Mucosa of rectum (tissue), 2 donors: ENCODE data around the gene HS3ST1.

Source experiments
- H3K27ac ChIP-seq, 2 donors: one replicate each; pipeline ENCODE4 v1.7.0; 2013; ENCODE audit warnings: inconsistent platforms in 2 of 2, low read depth in 2 of 2, low read length in 2 of 2
- H3K27me3 ChIP-seq, 2 donors: one replicate each; pipeline ENCODE4 v1.7.0; 2013; ENCODE audit warnings: low read length in 2 of 2; ENCODE audit not compliant: control insufficient read depth in 2 of 2, insufficient read depth in 2 of 2
- H3K36me3 ChIP-seq, 2 donors: one replicate each; pipeline ENCODE4 v1.7.0; 2013; ENCODE audit warnings: low read length in 2 of 2; ENCODE audit not compliant: control insufficient read depth in 2 of 2, insufficient read depth in 2 of 2
- H3K4me1 ChIP-seq, 2 donors: one replicate each; pipeline ENCODE4 v1.7.0; 2013; ENCODE audit warnings: low read length in 2 of 2, mild to moderate bottlenecking in 1 of 2; ENCODE audit not compliant: control insufficient read depth in 2 of 2, insufficient read depth in 2 of 2
- H3K4me3 ChIP-seq, 2 donors: one replicate each; pipeline ENCODE4 v1.7.0; 2013; ENCODE audit warnings: low read length in 2 of 2
- H3K9ac ChIP-seq, 2 donors: one replicate each; pipeline ENCODE4 v1.7.0; 2013; ENCODE audit warnings: low read length in 2 of 2, low read depth in 1 of 2, mild to moderate bottlenecking in 1 of 2
- H3K9me3 ChIP-seq, 2 donors: one replicate each; pipeline ENCODE4 v1.7.0; 2013; ENCODE audit warnings: low read length in 2 of 2; ENCODE audit not compliant: control insufficient read depth in 2 of 2
- donor health status: healthy.
- donor health status: Normal muscosa, but diverticular disease.

HS3ST1 gene

DNA sequence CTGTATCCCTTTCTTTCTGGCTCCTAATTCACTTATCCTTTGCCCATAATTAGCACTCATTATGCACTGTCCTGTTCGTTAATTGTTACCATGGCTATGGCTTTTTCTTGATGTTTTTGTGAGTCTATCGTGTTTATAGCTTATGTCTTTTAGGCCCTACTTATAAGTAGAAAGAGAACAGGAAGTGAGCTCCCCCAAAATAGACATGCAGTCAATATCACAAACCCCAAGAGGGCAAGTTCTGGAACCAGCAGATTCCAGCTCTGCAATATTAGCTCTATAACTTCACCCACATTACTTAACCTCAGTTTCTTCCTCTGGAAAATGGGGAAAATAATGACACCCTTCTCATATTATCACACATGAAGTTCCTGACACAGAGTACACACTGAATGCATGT is 7.4 kb upstream of the HS3ST1 start:
- H3K36me3 ChIP-seq = peaks cover 0 to 2% of the 10 kb centered on the region in 2 donors
- no peaks in the 10 kb centered on the region for H3K9me3 ChIP-seq
- H3K9ac ChIP-seq = no peak overlapping the region
- H3K4me1 ChIP-seq = peaks cover 0 to 4% of the 10 kb centered on the region in 2 donors
- H3K27me3 ChIP-seq = no peaks in the 10 kb centered on the region
- H3K4me3 ChIP-seq = no peak overlapping the region
- H3K27ac ChIP-seq = no peak overlapping the region

DNA sequence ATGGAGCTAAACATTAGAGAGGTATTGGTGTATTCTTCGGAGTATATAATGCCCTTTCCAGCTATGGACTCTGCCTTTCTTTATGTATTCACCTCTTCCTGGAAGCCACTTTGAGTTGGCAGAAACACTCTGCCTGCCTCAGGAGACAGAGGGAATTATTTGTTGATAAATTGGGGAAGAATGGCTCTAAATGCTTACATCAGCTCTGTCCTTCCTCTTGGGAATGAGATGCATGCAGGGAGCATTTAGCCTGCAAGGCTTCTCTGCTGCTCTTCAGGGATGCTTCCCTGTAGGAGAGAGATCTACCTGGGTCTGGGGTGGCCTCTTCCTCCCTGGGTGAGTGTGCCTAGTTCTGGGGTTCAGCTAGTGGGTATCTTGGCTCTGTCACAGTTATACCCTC is 6.9 kb upstream of the HS3ST1 start:
- Histone ChIP-seq H3K27ac (no peak overlapping the region), H3K9ac (no peak overlapping the region), H3K36me3 (peaks cover 0 to 2% of the 10 kb centered on the region in 2 donors), H3K27me3 (no peaks in the 10 kb centered on the region), H3K4me1 (peaks cover 0 to 8% of the 10 kb centered on the region in 2 donors), H3K9me3 (no peaks in the 10 kb centered on the region), H3K4me3 (no peak overlapping the region)

DNA sequence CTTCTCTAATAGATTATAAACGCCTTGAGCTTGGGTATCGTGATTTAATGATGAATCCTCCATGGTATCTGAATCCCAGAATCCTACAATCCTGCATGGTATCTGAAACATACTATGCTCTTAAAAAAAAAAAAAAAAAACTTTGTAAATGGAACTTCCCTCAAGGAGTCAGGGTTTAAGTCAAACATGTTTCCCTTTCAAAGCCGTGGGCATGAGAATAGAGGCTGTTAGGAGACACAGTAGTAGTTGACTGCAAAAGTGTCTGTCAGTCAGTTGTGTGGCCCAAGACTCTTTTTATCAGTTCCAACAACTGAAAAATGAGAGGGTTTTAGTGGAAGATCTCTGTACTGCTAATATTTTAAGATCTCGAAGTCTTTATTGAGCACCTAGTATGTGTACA is 2.4 kb upstream of the HS3ST1 start:
- Histone ChIP-seq H3K4me1 (peaks cover 3 to 26% of the 10 kb centered on the region in 2 donors), H3K4me3 (no peak overlapping the region), H3K27me3 (no peaks in the 10 kb centered on the region), H3K9ac (no peak overlapping the region), H3K27ac (peak overlapping the region in 1 of 2 donors; percentile 40), H3K36me3 (peaks cover 0 to 2% of the 10 kb centered on the region in 2 donors), H3K9me3 (no peaks in the 10 kb centered on the region)

DNA sequence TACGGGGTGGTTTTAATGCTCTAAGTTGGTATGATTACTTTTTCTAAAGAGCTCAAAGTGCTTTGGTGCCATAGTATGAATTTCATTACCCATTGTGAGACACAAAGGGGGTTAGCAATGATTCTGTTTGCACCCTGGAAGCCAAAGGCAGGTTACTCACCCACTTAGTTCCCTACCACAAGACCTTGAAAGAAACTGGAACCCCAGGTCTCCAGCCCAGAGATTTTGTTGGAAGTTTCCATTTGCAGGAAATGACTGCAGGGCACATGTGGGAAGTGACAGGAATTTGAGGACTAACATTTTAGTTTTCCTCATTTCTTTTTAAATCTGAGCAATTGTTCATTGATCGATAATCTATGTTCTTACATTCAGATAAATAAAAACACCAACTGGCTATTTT is 1.8 kb upstream of the HS3ST1 start:
- Histone ChIP-seq H3K9me3 (no peaks in the 10 kb centered on the region), H3K27ac (peak overlapping the region; percentile 18 to 94), H3K4me3 (peak overlapping the region; percentile 8 to 96), H3K9ac (no peak overlapping the region), H3K36me3 (peaks cover 0 to 2% of the 10 kb centered on the region in 2 donors), H3K4me1 (peaks cover 3 to 26% of the 10 kb centered on the region in 2 donors), H3K27me3 (no peaks in the 10 kb centered on the region)

DNA sequence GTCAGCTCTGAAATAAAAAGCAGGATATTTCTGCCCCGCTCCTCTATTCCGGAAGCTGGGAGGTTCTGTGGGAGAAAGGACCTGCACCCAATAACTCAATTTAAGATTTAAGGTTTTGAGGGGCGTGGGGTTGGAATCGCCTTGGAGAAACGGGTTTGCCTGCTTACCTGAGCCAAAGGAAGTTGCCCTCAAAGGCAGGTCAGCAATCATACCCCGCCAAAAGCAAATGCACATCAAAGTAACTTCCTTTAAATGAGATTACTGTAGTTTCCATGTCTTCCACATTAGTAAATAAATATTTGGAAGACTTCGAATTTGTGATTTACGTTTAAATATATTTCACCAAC is 978 bp upstream of the HS3ST1 start:
- no peaks in the 10 kb centered on the region for H3K9me3 ChIP-seq
- peak overlapping the region; percentile 14 to 82 for H3K9ac ChIP-seq
- H3K4me3 ChIP-seq = peak overlapping the region; percentile 87 to 96
- peak overlapping the region; percentile 92 to 94 for H3K27ac ChIP-seq
- H3K36me3 ChIP-seq = peaks cover 0 to 2% of the 10 kb centered on the region in 2 donors
- peaks cover 3 to 26% of the 10 kb centered on the region in 2 donors for H3K4me1 ChIP-seq
- H3K27me3 ChIP-seq = no peaks in the 10 kb centered on the region

DNA sequence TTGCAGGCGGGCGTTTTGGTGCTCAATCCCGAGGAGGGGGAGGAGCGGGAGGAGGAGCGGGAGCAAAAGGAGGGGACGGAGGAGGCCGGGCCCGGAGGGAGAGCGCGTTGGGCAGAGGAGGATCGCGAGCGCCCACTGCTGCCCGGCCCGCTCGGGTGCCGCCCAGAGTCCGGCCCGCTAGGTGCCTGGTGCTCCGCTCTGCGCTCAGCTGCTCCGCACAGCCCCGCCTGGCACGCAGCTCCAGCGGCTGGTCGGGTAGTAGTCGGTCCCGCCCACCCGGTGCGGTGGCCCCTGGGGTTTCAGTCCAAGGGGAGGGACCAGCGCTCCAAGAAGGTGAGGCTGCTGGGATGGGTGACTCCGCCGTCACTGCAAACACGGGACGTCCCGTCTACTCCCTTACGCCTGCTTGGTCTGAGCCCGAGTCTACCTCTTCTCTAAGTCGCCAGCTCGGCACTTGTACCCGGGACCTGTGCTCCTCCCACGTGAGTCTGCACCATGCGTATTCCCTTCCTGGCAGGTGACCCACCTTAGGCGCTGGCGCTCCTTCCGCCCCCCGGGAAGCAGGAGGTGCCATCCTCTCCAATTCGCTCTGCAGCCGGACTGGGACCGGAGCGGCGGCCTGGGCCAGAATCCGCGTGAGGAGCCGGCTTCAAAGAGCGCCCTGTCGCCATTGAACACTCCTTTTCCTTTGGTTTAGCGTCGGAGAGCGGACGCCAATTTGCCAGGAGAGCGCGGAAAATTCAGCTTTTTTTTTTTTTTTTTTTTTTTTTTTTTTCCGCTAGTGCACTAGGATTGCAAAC is 405 bp upstream of the HS3ST1 start:
- Histone ChIP-seq H3K27me3 (no peaks in the 10 kb centered on the region), H3K9ac (peak overlapping the region; percentile 68 to 82), H3K4me1 (peaks cover 3 to 26% of the 10 kb centered on the region in 2 donors), H3K9me3 (no peaks in the 10 kb centered on the region), H3K27ac (peak overlapping the region; percentile 92 to 94), H3K36me3 (no peaks in the 10 kb centered on the region), H3K4me3 (peak overlapping the region; percentile 87 to 96)

DNA sequence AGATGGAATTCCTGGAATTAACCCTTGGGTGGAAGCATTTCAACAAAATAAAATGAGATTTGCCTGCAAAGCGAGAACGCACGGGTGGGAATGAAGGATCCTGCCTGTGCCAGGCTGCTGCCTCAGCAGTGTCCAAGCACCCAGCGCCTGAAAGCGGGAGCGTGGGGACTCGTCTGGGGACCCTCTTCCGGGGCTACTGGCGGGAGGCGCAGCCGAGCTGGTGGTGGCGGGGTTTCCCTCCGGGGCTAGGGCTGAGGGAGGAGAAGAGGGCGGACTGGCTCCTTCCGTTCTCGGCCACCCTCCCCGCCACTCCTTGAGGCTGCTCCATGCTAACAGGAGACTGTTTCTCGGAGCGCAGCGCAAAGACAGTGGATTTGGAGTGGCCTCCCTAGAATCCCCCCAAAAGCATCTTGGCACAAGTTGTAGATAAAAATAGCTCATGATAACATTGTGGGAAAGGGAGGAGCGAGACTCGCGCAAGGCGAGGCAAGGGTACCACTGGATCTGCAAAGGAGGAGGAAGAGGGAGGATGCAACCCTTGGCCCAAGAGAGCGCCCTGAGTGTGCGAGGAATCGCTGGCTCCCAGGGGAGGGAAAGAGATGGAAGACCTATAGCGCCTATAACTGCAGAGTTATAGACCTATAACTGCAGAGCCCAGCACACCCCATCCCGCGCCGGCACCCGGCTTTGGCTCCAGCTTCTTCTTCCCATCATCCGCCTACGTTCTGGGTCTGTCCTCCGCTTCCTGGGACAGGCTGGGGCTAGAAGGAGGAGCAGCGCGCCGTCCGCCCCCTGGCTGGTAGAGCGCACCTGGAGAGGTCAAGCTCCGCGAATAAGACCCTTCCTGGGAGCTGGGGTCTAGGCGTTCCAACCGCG is 1.3 kb downstream of the HS3ST1 start:
- Histone ChIP-seq H3K4me1 (peaks cover 3 to 21% of the 10 kb centered on the region in 2 donors), H3K9ac (no peak overlapping the region), H3K27ac (no peak overlapping the region), H3K4me3 (peak overlapping the region; percentile 87 to 96), H3K27me3 (no peaks in the 10 kb centered on the region), H3K9me3 (no peaks in the 10 kb centered on the region), H3K36me3 (no peaks in the 10 kb centered on the region)

DNA sequence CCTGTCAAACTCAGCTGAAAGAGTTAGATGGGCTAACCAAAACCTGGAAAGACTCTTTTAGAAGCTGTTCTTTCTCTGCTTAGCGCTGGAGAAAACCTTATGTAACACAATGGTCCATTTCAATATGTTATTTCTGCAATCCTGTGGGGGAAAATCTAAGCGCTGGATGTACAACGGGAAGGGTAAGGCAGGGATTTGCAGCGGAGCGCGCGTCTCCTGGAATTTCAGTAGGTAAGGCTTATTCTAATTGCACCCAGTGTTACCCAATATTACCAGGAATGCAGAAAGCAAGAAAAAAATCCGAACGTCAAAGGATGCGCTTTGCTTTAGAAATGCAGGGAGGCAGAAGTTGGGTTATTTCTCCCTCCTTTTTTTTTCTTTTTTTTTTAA is 2.0 kb downstream of the HS3ST1 start:
- Histone ChIP-seq H3K9me3 (no peaks in the 10 kb centered on the region), H3K27me3 (no peaks in the 10 kb centered on the region), H3K36me3 (no peaks in the 10 kb centered on the region), H3K4me1 (peaks cover 3 to 21% of the 10 kb centered on the region in 2 donors), H3K9ac (no peak overlapping the region), H3K4me3 (peak overlapping the region in 1 of 2 donors; percentile 9), H3K27ac (no peak overlapping the region)

DNA sequence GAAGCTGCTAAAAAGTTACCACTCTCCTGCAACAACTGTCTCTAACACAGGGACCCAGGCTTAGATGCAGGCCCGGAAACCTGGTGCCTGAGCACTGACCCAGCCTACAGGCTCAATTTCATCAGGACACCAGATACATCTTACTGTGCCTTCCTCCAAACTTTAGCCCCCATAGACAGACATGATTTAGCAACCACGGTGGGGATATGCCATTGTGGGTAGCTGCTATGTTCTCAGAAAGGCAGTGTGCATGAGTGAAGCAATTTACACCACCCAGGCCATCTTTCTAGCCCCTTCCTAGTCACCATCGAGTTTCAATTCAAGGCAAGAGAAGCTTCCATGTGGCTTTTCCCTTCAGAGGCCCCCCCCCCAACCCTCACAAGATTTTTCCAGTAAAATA is 2.7 kb downstream of the HS3ST1 start:
- Histone ChIP-seq H3K9ac (no peak overlapping the region), H3K27ac (no peak overlapping the region), H3K9me3 (no peaks in the 10 kb centered on the region), H3K36me3 (no peaks in the 10 kb centered on the region), H3K27me3 (no peaks in the 10 kb centered on the region), H3K4me3 (no peak overlapping the region), H3K4me1 (peaks cover 3 to 21% of the 10 kb centered on the region in 2 donors)

DNA sequence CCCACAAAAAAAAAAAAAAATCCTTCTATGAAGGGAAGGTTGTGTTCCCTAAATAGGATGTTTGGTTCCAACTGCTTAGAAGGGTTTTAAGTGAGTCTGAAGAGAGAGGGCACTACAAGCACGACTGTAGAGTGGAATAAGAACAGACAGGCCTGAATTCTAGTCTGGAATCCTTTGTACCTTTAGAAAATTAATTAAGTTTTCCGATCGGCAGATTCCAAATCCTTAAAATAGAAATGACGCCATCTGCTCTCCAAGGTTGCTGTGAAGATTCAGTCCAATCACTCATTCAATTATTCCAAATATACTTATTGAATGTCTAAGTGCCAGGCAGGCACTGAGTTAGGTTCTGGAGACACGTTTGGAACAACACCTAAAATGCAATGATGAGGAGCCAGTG is 3.8 kb downstream of the HS3ST1 start:
- Histone ChIP-seq H3K27me3 (no peaks in the 10 kb centered on the region), H3K27ac (no peak overlapping the region), H3K9me3 (no peaks in the 10 kb centered on the region), H3K36me3 (no peaks in the 10 kb centered on the region), H3K4me3 (no peak overlapping the region), H3K4me1 (peaks cover 3 to 17% of the 10 kb centered on the region in 2 donors), H3K9ac (no peak overlapping the region)
